PC-3 (cell line): ENCODE data around the gene MYOF. TPM values are rescaled to one million over a fixed set of nuclear protein-coding genes. Genes with fewer than 3 reads are reported as not detected.

Experiments used
- ATAC-seq: fragments of 200-7000 bp; cut with Tn5 transposase; 2 replicates; pipeline ENCODE4 v1.9.1; 2020; ENCODE audit warnings: mild to moderate bottlenecking, moderate library complexity
- BruUV-seq: library from RNA; stranded (reverse); fragments of 400-500 nt; replicated peaks from 2 replicates; lab custom pipeline; 2021; lab: Mats Ljungman, UMichigan
- CTCF ChIA-PET: fragments of 300-600 bp; sonication (Branson Sonifier 250); formaldehyde crosslinking; loops from one replicate; lab custom pipeline; 2022; ENCODE audit warnings: antibody characterized with exemption; lab: Charles Lee
- POLR2A ChIA-PET: fragments of 300-600 bp; sonication (Branson Sonifier 250); formaldehyde crosslinking; loops from one replicate; lab custom pipeline; 2022; ENCODE audit warnings: antibody characterized with exemption; ENCODE audit not compliant: unreplicated experiment; lab: Charles Lee
- DNase-seq: peaks from one replicate; pipeline ENCODE4 v3.0.0-alpha.2; 2015
- H2AFZ ChIP-seq: fragments of 300-600 bp; sonication (generic); 2 replicates; pipeline ENCODE4 v1.6.0; 2016; ENCODE audit warnings: antibody characterized with exemption, low read length
- H3F3A ChIP-seq: fragments of 300-600 bp; sonication (generic); one replicate; pipeline ENCODE4 v1.6.0; 2017; ENCODE audit warnings: antibody characterized with exemption, low read length, control low read depth, mild to moderate bottlenecking; ENCODE audit not compliant: unreplicated experiment
- H3K27ac ChIP-seq: fragments of 300-600 bp; sonication (generic); 2 replicates; pipeline ENCODE4 v1.5.1; 2016; ENCODE audit warnings: mild to moderate bottlenecking, low read length
- H3K27me3 ChIP-seq: fragments of 300-600 bp; sonication (generic); 2 replicates; pipeline ENCODE4 v1.6.1; 2016; ENCODE audit warnings: low read length, mixed read lengths
- H3K36me3 ChIP-seq: fragments of 300-600 bp; sonication (generic); 2 replicates; pipeline ENCODE4 v1.6.1; 2016; ENCODE audit warnings: low read depth, mixed run types, low read length, mixed read lengths
- H3K4me1 ChIP-seq: fragments of 300-600 bp; sonication (generic); 2 replicates; pipeline ENCODE4 v1.5.1; 2016; ENCODE audit warnings: low read length; ENCODE audit not compliant: insufficient read depth
- H3K4me2 ChIP-seq: fragments of 300-600 bp; sonication (generic); 2 replicates; pipeline ENCODE4 v1.6.0; 2016; ENCODE audit warnings: low read length
- H3K4me3 ChIP-seq: fragments of 300-600 bp; sonication (generic); 2 replicates; pipeline ENCODE4 v1.5.1; 2016; ENCODE audit warnings: mild to moderate bottlenecking, low read length, mixed read lengths
- H3K79me2 ChIP-seq: fragments of 300-600 bp; sonication (generic); 2 replicates; pipeline ENCODE4 v1.6.1; 2017; ENCODE audit warnings: low read length, mixed read lengths
- H3K9ac ChIP-seq: fragments of 300-600 bp; sonication (generic); 2 replicates; pipeline ENCODE4 v1.6.0; 2016; ENCODE audit warnings: mild to moderate bottlenecking, low read length
- H3K9me2 ChIP-seq: fragments of 300-600 bp; sonication (generic); replicated peaks from 2 replicates; pipeline ENCODE4 v1.6.1; 2016; ENCODE audit warnings: mixed run types, low read length, mixed read lengths
- H3K9me3 ChIP-seq: fragments of 300-600 bp; sonication (generic); 2 replicates; pipeline ENCODE4 v1.6.1; 2016; ENCODE audit warnings: low read length, mixed read lengths
- H4K20me1 ChIP-seq: fragments of 300-600 bp; sonication (generic); 2 replicates; pipeline ENCODE4 v1.6.1; 2016; ENCODE audit warnings: low read length, mixed read lengths
- CTCF ChIP-seq: fragments of 300-600 bp; sonication (generic); conservative IDR thresholded peaks from 2 replicates; pipeline ENCODE4 v1.5.1; 2017; ENCODE audit warnings: antibody characterized with exemption, low read depth, mild to moderate bottlenecking, low read length
- EZH2 ChIP-seq: fragments of 300-600 bp; sonication (generic); IDR thresholded peaks from one replicate; pipeline ENCODE4 v1.6.1; 2017; ENCODE audit warnings: antibody characterized with exemption, mild to moderate bottlenecking, low read length; ENCODE audit not compliant: unreplicated experiment
- EZH2phosphoT487 ChIP-seq: fragments of 300-600 bp; sonication (generic); IDR thresholded peaks from 2 replicates; pipeline ENCODE4 v1.6.1; 2018; ENCODE audit warnings: mild to moderate bottlenecking, antibody characterized with exemption, low read length, borderline replicate concordance
- intact Hi-C: fragments of 100-400 bp; cut with micrococcal nuclease; formaldehyde crosslinking; loops from 2 replicates; pipeline ENCODE4 v1.9.0; 2023
- total RNA-seq: library from RNA; depleted of rRNA; stranded (reverse); fragments of >200 nt; gene quantifications from 2 replicates; pipeline ENCODE4 v1.2.3, GENCODE V29; 2014

Gene MYOF
- total RNA-seq, 1 experiment from 2014 or later, result 174 TPM

GRCh38 chr10:93384006-93384405 lies 98.1 kb downstream of the MYOF start:
- no peak overlapping the region for H3K4me3 ChIP-seq
- POLR2A ChIA-PET, result interaction anchor here (0.8 to 1.0 kb wide), 2 partner anchors 98 kb away, joined by 3 to 4 read pairs; no protein-coding TSS in a partner anchor
- intact Hi-C loops, result loop anchor here (2.0 kb wide), 1 partner anchor 99 kb away; the partner anchor contains the start of gene MYOF

DNA sequence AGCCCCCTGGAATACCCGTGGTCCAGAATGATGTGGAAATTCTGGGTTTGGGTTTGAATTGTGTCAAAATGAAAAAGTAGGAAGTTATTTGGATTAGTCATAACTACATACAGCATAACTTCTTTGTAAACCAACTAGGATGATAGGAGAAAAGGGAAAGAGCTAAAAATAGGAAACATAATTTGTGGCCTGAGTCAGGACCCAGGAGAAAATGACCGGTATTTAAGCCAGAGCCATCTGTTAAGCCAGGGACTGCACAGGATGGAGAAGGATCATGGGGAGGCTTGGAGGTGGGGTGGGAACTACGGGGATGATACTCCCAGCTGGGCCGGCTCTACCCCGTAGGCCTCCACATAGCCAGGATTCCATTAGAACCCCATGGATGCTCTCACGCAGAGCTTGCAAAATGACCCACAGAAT lies 98.6 kb downstream of the MYOF start:
- TF ChIP-seq EZH2 (no peak), CTCF (no peak), EZH2phosphoT487 (no peak)
- Histone ChIP-seq H3K9ac (peak overlapping the region; percentile 77), H3K9me3 (no peaks in the 10 kb centered on the region), H3K4me3 (no peak overlapping the region), H3F3A (peaks cover 6% of the 10 kb centered on the region), H2AFZ (no peak overlapping the region), H3K4me1 (peaks cover 46% of the 10 kb centered on the region), H3K27ac (peak overlapping the region; percentile 98), H4K20me1 (no peaks in the 10 kb centered on the region), H3K9me2 (no peaks in the 10 kb centered on the region), H3K4me2 (peak overlapping the region; percentile 72), H3K36me3 (peaks cover 76% of the 10 kb centered on the region), H3K27me3 (no peaks in the 10 kb centered on the region), H3K79me2 (peaks cover 10% of the 10 kb centered on the region)
- BruUV-seq, result TSS peak; percentile 57
- ChIA-PET POLR2A (interaction anchor here (0.8 to 1.0 kb wide), 2 partner anchors 98 to 99 kb away, joined by 3 to 4 read pairs; no protein-coding TSS in a partner anchor), CTCF (no interaction called here)
- intact Hi-C loops, result no loop called here
- DNase-seq, result peak; percentile 46
- peak; percentile 20 for ATAC-seq

More at GRCh38 chr10:93384006-93384405, 98.1 kb downstream of the MYOF start:
- H3K79me2 ChIP-seq, result peaks cover 8% of the 10 kb centered on the region
- no TSS peak for BruUV-seq
- ATAC-seq, result peak; percentile 85
- H4K20me1 ChIP-seq, result no peaks in the 10 kb centered on the region
- H3K36me3 ChIP-seq, result peaks cover 77% of the 10 kb centered on the region
- no peaks in the 10 kb centered on the region for H3K9me3 ChIP-seq
- H3F3A ChIP-seq, result peaks cover 6% of the 10 kb centered on the region
- peak overlapping the region; percentile 98 for H3K27ac ChIP-seq
- H3K9ac ChIP-seq, result peak overlapping the region; percentile 77
- H3K4me2 ChIP-seq, result peak overlapping the region; percentile 72
- CTCF ChIA-PET, result no interaction called here
- H3K27me3 ChIP-seq, result no peaks in the 10 kb centered on the region
- H3K4me1 ChIP-seq, result peaks cover 42% of the 10 kb centered on the region
- peak; percentile 98 for DNase-seq
- H3K9me2 ChIP-seq, result no peaks in the 10 kb centered on the region
- TF ChIP-seq EZH2, result no peak
- no peak for TF ChIP-seq EZH2phosphoT487
- no peak for TF ChIP-seq CTCF
- no peak overlapping the region for H2AFZ ChIP-seq
